ENCODE measurements around the gene UPK1B.

DNA sequence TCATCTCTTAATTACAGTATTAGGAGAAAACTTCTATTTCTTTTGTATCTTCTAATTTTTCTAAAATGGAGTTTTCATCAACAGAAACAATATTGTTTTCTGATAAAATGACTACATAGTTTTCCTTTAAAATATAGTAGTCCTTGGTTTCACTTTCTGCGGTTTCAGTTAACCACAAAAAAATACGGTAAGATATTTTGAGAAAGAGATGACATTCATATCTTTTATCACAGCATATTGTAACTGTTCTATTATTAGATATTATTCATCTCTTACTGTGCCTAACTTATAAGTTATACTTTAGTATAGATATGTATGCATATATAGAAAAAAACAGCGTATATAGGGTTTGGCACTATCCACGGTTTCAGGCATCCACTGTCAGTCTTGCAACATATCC, 65.0 kb downstream of the UPK1B start:
- TF ChIP-seq POLR2A (IDR thresholded peaks at IDR 0.05): no peak
- TF ChIP-seq, protein P1, sequence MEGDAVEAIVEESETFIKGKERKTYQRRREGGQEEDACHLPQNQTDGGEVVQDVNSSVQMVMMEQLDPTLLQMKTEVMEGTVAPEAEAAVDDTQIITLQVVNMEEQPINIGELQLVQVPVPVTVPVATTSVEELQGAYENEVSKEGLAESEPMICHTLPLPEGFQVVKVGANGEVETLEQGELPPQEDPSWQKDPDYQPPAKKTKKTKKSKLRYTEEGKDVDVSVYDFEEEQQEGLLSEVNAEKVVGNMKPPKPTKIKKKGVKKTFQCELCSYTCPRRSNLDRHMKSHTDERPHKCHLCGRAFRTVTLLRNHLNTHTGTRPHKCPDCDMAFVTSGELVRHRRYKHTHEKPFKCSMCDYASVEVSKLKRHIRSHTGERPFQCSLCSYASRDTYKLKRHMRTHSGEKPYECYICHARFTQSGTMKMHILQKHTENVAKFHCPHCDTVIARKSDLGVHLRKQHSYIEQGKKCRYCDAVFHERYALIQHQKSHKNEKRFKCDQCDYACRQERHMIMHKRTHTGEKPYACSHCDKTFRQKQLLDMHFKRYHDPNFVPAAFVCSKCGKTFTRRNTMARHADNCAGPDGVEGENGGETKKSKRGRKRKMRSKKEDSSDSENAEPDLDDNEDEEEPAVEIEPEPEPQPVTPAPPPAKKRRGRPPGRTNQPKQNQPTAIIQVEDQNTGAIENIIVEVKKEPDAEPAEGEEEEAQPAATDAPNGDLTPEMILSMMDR (IDR thresholded peaks at IDR 0.05): no peak

Measured in testis (tissue), 2 donors.